KG1 (cell line): ENCODE measurements around the gene EXOC3.
"Not testable (repeated sequence)": the region's sequence is repeated elsewhere in the genome, so short reads cannot be mapped to it uniquely, and the experiment has no call there.

Experiments used
- DNase-seq: peaks from one replicate; lab custom pipeline; 2025; lab: John Stamatoyannopoulos, UW

The EXOC3 gene

DNA sequence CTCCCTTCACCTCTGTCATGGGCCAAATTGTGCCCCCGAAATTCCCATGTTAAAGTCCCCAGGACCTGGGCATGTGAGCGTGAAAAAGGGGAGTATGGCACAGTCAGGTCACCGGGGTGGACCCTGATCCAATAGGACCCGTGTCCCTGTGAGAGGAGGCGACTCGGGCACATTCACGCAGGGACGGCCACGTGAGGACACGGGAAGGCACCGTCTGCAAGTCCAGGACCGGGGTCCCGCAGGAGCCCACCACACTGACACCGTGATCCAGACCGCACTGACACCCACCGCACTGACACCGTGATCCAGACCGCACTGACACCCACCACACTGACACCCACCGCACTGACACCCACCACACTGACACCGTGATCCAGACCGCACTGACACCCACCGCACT lies 43.6 kb downstream of the EXOC3 start:
- DNase-seq: not testable (repeated sequence)

GRCh38 chr5:488241-488640 lies 45.3 kb downstream of the EXOC3 start:
- DNase-seq: no peak

DNA sequence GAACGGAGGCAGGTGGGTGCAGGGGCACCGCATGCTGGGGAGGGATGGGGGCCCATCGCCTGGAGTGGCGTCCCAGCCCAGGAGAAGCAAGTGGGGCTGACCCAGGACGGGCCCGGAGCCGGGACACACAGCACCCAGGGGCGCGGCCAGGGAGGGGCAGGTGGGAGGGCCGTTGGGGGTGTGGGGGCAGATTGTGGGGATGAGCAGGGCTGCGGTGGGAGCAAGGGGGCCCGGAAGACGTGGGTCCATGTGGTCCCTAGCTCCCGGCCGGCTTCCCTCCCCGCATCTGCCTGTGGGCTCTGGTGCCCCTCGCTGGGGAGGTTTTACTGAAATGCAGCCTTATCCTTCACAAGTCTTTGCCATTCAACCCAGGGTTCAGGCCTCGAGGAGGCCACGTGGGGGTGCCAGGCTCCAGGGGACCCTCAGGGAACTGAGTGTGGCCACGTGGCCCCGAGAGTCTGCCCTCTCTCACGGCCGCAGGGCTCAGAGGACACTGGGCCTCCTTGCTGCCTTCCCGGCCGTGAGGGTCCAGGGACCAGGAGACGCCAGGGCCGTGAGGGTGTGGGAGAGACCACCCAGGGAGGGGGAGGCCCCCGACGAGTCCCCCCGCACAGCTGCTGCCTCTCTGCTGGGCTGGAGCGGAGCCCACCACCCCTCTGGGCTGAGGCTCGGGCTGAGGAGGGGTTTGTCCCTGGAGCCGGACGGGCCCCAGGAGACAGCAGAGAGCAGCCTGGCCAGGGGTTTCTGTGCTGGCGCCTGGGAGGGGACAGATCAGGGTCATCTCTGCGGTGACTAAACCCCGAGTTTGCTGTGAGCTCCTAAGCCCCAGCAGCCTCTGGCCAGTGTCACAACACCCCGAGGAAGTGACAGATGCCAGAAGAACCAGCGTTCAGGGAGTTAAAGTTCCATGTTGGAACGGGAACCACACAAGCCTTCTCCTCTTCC lies 46.0 kb downstream of the EXOC3 start:
- DNase-seq: no peak

GRCh38 chr5:489689-490080 lies 46.7 kb downstream of the EXOC3 start:
- no peak for DNase-seq

DNA sequence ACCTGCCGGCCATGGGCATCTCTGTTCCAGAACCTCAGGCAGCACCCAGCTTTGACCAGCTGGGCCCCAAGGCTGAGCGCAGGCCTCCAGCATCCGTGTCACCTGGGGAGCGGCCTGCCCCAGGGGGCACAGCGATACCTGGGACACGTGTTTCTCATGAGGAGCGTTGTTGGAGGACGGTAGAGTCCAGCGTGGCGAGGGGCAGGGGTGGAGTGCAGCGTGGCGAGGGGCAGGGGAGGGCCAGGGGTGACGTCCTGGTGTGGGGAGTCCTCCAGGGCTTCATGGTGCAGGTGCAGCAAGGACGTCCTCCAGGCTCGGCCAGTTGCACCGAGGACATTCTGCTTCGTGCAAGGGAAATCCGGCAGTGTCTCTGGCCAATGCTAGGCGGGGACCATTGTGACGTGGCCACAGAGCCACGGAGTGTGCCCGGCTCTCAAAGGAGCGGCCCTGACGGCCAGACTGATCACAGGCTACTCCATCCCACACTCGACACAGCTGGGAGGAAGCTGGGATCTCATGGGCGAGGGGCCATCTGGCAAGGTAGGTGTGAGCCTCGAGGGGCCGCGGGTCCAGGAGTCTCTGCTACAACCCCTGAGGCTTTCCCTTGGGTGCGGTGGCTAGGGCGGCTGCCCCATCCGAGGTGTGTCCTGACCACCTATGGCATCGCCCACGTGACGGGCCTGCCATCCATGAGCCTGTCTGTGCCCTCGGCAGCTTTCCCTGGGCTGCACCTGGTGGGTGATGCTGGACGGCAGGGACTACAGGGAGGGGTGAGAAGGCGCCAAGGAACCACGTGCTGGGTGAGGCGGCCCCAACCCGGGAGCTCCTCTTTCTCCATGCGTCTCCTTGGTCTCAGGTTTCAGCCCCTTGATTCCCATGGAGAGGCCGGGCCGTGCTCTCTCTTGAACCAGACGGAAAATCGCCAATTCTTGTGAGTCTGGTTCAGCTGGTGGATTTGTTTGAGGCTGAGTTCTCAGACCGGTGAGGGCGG lies 47.4 kb downstream of the EXOC3 start:
- DNase-seq: no peak

GRCh38 chr5:491119-491855 lies 48.3 kb downstream of the EXOC3 start:
- no peak for DNase-seq

DNA sequence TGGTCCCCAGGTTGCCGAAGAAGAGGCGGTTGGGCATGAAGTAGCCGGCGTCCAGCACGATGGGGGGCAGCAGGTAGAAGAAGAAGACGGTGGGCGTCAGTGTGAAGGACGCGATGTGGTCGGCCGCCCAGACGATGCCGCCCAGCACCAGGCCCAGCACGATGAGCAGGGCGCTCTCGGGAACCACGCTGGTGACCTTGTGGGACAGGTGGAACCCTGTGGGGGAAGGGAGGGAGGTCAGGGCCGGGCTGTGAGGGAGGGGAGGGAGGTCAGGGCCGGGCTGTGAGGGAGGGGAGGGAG lies 48.8 kb downstream of the EXOC3 start:
- DNase-seq: no peak

DNA sequence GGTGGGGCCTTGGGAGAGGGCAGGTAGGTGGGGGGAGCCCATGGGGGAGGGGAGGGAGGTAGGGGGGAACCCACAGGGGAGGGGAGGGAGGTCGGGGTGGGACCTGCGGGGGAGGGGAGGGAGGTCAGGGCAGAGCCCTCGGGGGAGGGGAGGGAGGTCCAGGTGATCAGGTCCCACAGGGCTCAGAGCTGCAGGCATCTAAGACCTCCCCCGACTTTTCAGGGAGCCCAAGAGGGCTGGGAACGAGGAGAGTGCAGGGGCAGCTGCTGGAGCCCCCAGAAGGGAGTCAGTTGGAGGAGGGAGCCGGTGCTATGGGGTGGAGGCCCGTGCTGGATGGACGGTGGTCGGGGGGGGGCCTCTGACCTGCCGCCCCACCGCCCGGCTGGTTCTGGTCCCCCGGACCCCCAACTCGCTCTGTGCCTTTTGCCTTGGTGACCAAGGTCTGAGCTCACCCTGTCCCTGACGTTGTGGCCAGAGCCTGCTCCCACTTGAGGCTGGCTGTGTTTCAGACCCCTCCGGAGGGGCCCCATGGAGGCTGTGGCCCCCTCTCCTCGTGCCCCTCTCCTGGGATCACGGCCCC lies 49.4 kb downstream of the EXOC3 start:
- no peak for DNase-seq

- no peak for DNase-seq
Measured at GRCh38 chr5:493119-493701, 50.2 kb downstream of the EXOC3 start.

DNA sequence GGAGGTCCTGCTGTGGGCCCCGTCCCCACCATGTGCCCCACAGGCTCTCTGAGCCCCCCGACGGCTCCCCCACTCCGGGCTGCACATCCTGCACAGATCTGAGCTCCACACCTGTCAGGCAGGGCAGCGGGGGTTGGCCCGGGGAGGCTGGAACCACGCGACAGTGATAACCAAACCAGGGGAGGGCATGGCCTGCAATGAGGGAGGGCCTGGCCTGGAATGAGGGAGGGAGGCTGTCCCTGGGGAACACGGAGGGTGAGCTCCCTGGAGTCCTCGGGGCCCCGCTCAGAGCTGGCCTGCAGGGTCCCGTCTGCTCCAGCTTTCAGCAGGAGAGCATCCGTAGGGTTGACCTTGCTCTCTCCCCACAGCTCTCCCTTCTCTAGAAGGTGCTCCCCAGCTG lies 50.8 kb downstream of the EXOC3 start:
- no peak for DNase-seq

DNA sequence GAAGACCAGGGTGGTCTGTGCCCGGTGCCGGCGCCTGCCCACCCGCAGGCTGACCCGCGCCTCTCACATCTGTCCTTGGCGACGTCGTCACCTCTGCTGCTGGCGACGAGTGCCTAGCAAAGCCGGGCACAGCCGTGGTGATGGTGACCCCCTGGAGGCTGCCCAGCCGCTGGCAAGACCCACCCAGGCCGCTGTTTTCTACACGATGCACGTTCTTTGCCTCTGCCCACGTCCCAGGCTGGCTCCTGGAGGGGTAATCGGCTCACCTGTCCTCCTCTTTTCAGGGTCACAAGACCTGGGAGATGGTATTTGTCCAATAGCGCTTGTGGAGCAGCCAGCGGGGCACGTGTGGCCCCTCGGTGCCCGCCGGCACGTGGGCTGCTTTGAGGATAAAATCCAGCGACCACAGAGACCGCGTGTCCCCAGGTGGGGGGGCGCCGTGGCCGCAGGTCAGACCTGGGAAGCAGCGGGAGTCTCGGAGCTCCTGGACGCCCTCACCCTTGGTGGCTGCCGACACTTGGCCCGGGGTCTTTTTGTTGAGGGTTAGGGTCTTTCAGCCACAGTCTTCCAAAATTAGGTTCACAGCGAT lies 51.8 kb downstream of the EXOC3 start:
- no peak for DNase-seq

DNA sequence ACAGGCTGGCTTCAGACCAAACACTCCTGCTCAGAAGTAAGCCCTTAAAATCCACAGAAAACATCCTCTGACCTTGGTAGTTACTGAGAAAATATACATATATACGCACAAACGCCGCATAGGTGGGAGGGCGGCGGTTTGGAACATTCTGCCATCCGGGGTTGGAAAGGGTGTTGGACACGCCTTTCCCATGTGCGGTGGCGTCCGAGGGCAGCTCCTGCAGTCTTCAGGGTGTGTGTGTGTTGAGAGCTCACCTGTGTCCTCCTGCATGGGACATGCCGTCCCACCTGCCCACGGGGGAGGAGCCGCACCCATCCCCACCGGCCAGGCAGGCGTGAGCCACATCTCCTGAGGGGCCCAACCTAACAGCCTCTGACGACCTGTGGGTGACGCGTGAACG lies 53.1 kb downstream of the EXOC3 start:
- DNase-seq: no peak

DNA sequence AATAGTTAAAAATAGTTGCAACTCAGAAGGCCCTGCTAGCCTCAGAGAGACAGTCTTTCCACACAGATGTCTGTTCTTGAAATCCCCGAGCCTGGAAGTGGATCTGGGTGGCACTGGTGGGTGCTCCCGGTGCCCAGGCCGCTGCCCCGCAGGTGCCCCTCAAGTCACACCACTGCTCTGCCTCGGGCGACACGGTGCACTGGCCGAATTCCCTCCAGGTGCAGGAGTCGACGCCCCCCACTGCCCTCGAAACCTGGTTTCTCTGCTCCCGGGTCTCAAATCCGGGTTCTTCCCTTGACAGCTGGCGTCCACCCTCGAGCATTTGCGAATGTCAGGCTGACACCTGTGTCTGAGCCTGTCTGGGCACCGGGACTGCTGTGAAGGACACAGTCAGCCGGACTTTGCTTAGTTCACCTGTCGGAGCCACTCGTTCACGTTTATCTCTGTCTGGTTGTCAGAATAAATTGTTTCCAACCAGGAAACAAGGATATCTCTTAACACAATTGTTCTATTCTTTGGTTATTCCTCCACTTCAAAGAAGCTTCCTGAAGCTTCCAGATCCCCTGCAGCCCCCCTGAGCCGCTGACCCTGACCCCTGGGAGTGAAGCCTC lies 54.2 kb downstream of the EXOC3 start:
- no peak for DNase-seq

DNA sequence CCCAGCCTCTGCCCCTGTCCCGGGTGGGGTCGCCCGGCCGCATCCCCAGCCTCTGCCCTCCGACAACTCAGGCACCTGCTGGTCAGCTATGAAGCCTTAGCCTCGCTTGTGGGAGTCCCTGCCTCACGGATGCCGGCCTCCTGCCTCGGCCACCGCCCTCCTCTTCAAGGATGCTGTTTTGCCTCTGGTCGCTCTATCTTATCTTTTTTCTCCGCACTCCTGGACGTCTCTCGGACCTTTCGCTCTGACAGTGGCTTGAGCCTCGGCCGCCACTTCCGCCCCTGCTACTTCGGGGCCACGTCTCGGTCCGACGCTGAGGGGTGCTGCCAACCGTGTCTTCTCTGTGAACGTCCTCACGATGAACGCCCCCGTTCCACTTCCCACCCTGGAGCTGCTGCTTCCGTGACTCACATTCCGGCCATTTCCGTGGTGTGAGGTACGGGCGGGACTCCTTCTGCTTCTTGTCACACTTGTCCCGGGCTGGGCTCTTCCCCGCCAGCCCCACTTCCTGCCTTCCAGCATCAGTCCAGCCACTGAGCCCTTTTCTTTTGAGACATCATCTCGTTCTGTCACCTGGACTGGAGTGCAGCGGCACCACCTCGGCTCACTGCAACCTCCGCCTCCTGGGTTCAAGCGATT lies 55.0 kb downstream of the EXOC3 start:
- DNase-seq: no peak

DNA sequence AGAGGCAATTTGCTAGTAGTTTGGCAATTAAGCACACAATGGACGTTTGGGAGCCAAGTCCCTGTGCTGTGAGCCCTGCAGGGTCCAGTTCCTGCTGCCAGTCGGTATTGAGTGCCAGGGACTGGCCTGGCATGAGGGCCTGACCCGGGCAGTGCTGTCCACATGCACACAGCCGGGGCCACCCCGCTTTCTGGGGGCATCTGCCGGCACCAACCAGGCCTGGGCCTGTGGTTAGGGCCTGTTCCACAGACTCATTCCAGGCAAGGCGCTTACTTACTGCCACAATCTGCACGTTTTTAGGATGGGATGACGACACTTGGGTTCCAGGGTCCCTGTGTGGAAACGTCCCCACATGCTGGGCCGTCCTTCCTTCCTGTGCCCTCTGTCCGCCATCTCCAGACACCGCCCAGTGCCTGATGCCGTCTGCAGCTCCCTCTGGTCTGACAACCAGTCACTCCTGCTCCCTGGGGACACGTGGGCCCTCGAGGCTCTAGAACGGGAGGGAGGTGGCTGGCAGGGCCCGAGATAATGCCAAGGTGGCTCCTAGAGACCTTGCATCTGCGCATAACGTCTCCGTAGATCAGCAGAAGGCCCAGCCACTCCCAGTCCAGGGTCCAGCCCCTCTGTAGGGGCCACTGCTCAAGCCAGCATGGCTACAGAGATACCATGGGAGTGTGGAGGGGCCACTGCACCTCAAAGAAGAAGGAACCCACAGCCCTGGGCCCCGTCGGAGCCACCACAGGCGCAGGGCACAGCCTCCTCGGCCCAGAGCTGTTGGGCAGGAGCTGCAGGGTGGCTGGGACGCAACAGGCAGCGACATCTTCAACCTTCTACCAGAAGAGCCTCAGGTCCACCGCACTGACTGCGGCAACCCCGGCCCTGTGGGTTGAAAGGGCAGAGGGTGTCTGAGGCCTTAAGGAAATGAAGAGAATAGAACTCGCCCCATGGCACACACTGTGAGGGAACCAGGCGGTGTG lies 56.5 kb downstream of the EXOC3 start:
- DNase-seq: no peak

GRCh38 chr5:500491-500890 lies 57.5 kb downstream of the EXOC3 start:
- DNase-seq: no peak

DNA sequence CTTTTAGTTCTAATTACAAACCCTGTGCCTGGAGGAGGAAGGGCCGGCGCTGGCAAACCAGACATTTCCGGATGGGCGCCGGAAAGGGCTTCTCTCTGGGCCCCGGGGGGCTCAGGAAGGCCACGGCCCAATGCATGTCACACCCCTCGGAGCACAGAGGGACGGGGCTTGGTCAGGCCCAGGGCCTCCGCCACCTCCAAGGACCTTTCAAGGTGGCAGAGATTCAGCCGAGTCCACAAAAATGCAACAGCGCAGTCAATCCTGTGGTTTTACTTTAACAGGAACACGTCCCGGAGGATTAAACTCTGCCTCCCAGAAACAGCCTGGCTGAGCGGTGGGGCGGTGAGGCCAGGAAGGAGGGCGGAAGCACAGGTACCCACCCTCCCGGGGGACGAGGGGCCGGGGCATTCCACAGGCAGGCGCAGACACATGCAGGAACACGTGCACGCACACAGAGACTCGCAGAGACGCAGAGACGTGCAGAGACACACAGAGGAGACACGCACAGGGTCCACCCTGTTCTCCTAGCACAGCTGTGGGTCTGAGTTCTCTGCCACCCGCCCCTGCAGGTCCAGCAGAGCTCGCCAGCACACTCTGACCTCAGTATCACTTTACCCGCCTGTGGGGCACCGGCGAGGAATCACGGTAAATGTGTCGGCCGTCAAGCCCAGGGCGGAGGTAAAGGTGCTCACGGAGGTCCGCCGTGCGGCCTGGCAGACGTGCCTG lies 58.3 kb downstream of the EXOC3 start:
- no peak for DNase-seq

GRCh38 chr5:501831-502184 lies 58.8 kb downstream of the EXOC3 start:
- DNase-seq: no peak
